ENCODE data around the gene MAP4K1.

DNA sequence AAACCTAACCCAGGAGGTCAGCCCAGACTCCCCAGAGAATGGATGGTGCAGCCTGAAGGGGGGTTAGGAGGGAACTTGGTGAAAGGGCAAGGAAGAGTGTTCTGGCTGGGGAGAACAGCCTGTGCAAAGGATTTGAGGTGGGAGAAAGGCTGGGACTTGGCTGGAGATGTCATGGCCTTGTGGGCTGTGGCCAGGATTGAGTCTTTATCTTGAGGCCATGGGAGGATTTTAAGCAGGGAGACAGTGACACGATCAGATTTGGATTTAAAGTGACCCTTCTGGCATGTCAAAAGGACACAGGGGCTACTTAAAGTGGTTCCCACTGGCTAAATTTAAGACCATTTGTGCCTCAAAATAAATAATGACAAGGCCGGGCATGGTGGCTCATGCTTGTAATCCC, 29.7 kb downstream of the MAP4K1 start:
- TF ChIP-seq, protein P1, sequence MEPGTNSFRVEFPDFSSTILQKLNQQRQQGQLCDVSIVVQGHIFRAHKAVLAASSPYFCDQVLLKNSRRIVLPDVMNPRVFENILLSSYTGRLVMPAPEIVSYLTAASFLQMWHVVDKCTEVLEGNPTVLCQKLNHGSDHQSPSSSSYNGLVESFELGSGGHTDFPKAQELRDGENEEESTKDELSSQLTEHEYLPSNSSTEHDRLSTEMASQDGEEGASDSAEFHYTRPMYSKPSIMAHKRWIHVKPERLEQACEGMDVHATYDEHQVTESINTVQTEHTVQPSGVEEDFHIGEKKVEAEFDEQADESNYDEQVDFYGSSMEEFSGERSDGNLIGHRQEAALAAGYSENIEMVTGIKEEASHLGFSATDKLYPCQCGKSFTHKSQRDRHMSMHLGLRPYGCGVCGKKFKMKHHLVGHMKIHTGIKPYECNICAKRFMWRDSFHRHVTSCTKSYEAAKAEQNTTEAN (CRISPR knock-in tag; conservative IDR thresholded peaks at IDR 0.05): no peak
- TF ChIP-seq ZNF354B (CRISPR knock-in tag; IDR thresholded peaks at IDR 0.05) (no peak), ARNT (IDR thresholded peaks at IDR 0.05) (no peak)

Data from HepG2 (cell line).